ENCODE results near the gene CACNB4. TPM values are rescaled to one million over a fixed set of nuclear protein-coding genes. Genes with fewer than 3 reads are reported as not detected.

The CACNB4 gene
- total RNA-seq, 4 donors from 2014 or later, result 0.20 to 1.6 (median 0.90) TPM

DNA sequence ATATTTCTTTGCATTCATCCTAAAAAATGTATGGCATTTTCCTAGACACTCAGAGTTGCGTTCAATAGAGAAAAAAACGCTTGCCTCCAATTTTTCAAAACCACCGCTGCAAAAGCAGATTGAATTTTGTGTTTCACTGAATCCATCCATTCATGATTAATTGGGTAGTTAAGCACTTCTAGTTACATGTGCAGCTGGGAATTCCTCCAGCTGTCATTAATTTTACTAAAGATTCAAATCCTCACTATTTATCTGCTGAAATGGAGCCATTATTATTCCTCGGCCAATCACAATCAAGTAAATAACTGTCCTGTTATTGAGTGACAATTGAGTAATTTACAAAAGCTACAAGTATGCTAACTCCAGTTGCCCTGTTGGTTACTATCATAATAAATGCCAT, 194.8 kb downstream of the CACNB4 start:
- DNase-seq, result no peak
- H3K27me3 ChIP-seq, result no peaks in the 10 kb centered on the region
- H3K4me3 ChIP-seq, result no peak overlapping the region
- H3K9me3 ChIP-seq, result no peaks in the 10 kb centered on the region
- no peaks in the 10 kb centered on the region for H3K36me3 ChIP-seq
- TF ChIP-seq POLR2AphosphoS5 (IDR thresholded peaks at IDR 0.05) (no peak), EP300 (IDR thresholded peaks at IDR 0.05; ENCODE audit: low read depth) (no peak), POLR2A (IDR thresholded peaks at IDR 0.05) (no peak)
- TF ChIP-seq, protein P1, sequence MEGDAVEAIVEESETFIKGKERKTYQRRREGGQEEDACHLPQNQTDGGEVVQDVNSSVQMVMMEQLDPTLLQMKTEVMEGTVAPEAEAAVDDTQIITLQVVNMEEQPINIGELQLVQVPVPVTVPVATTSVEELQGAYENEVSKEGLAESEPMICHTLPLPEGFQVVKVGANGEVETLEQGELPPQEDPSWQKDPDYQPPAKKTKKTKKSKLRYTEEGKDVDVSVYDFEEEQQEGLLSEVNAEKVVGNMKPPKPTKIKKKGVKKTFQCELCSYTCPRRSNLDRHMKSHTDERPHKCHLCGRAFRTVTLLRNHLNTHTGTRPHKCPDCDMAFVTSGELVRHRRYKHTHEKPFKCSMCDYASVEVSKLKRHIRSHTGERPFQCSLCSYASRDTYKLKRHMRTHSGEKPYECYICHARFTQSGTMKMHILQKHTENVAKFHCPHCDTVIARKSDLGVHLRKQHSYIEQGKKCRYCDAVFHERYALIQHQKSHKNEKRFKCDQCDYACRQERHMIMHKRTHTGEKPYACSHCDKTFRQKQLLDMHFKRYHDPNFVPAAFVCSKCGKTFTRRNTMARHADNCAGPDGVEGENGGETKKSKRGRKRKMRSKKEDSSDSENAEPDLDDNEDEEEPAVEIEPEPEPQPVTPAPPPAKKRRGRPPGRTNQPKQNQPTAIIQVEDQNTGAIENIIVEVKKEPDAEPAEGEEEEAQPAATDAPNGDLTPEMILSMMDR (IDR thresholded peaks at IDR 0.05), result no peak
- intact Hi-C loops (cut with DNase I; ENCODE audit: low total_unique reads), result no loop called here
- H3K4me1 ChIP-seq, result no peaks in the 10 kb centered on the region
- no peak overlapping the region for H3K27ac ChIP-seq
- in situ Hi-C loops (cut with MboI; ENCODE audit: low pct_ligation_motif_present in 1 of 4, low pct_unique_long_range_greater_than_20kb in 1 of 4, low sequenced_read_pairs in 3 of 4), result no loop called here
- 69 to 78% methylated on average over 4 of the region's 4 CpGs for WGBS, 2 donors (ENCODE audit: low coverage in 1 of 2)

DNA sequence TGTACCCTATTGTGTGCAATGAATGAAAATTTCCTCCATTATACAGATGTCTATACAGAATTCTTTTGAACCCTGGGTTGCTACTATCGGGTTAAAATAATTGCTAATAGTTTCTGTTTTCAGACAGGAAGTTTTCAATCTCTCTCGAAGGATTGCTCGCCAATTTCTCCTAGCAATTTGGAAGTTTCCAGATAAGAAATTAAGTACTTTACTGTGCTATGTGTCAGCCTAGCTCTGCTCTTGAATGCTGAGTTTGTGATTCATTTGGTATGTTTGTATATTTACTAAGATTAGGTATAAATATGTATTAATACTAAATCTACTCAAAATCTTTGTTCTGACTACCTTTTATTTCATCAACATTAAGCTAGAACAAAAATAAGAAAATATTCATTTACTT, 196.0 kb downstream of the CACNB4 start:
- Histone ChIP-seq H3K4me1 (no peaks in the 10 kb centered on the region), H3K4me3 (no peak overlapping the region), H3K9me3 (no peaks in the 10 kb centered on the region), H3K27me3 (no peaks in the 10 kb centered on the region), H3K27ac (no peak overlapping the region), H3K36me3 (no peaks in the 10 kb centered on the region)
- in situ Hi-C loops (cut with MboI; ENCODE audit: low pct_ligation_motif_present in 1 of 4, low pct_unique_long_range_greater_than_20kb in 1 of 4, low sequenced_read_pairs in 3 of 4) (no loop called here), intact Hi-C loops (cut with DNase I; ENCODE audit: low total_unique reads) (no loop called here)
- DNase-seq, result no peak
- WGBS, 2 donors (ENCODE audit: low coverage in 1 of 2), result 56 to 82% methylated on average over 3 of the region's 3 CpGs
- TF ChIP-seq POLR2AphosphoS5 (IDR thresholded peaks at IDR 0.05), result no peak
- TF ChIP-seq, protein P1 (IDR thresholded peaks at IDR 0.05), result no peak
- no peak for TF ChIP-seq POLR2A (IDR thresholded peaks at IDR 0.05)
- no peak for TF ChIP-seq EP300 (IDR thresholded peaks at IDR 0.05; ENCODE audit: low read depth)

DNA sequence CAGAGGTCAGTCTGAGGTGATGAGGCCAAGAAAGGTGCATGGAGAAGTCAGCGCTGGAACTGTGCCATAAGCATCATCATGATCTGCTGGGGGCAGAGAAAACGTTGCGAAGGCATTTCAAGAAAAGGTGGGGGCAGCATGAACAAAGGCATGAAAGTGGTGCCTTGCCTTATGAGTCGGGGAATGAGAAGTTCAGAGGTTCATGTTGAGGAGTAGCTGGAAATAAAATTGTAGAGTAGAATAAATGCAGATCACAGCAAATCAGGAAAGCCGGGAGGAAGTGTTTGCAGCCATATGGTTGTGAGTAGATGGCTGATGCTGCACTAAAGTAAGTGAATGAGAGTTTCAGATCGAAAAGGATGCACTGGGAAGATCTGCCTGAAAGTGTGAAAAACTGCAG, 198.5 kb downstream of the CACNB4 start:
- Histone ChIP-seq H3K4me3 (no peak overlapping the region), H3K36me3 (no peaks in the 10 kb centered on the region), H3K27me3 (no peaks in the 10 kb centered on the region), H3K27ac (no peak overlapping the region), H3K9me3 (no peaks in the 10 kb centered on the region), H3K4me1 (no peaks in the 10 kb centered on the region)
- no peak for DNase-seq
- intact Hi-C loops (cut with DNase I; ENCODE audit: low total_unique reads) (no loop called here), in situ Hi-C loops (cut with MboI; ENCODE audit: low pct_ligation_motif_present in 1 of 4, low pct_unique_long_range_greater_than_20kb in 1 of 4, low sequenced_read_pairs in 3 of 4) (no loop called here)
- WGBS, 2 donors (ENCODE audit: low coverage in 1 of 2), result 69 to 83% methylated on average over 6 of the region's 6 CpGs
- no peak for TF ChIP-seq POLR2AphosphoS5 (IDR thresholded peaks at IDR 0.05)
- TF ChIP-seq, protein P1 (IDR thresholded peaks at IDR 0.05), result no peak
- no peak for TF ChIP-seq EP300 (IDR thresholded peaks at IDR 0.05; ENCODE audit: low read depth)
- no peak for TF ChIP-seq POLR2A (IDR thresholded peaks at IDR 0.05)

DNA sequence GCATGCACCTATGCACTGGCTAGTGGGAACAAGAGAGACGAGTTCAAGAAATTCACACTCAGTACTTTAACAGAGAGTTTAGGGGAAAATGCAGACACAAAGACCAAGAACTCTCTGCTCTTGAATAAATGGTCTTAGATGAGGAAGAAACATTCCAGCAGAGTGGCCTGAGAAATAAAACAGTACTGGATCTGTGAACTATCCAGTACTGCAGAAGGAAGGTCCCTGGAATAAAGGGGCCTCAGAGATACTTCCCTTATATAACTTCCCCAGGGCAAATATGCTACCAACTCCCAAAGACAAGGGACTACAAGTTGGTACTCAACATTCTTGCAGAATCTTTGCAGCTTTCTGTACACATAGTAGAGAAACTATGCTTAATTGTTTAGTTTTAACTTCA, 199.7 kb downstream of the CACNB4 start:
- intact Hi-C loops (cut with DNase I; ENCODE audit: low total_unique reads), result no loop called here
- in situ Hi-C loops (cut with MboI; ENCODE audit: low pct_ligation_motif_present in 1 of 4, low pct_unique_long_range_greater_than_20kb in 1 of 4, low sequenced_read_pairs in 3 of 4), result no loop called here
- 87% methylated on average over 1 of the region's 1 CpG; no CpG with 5 or more reads in 1 of the 2 donors for WGBS, 2 donors (ENCODE audit: low coverage in 1 of 2)

More for the DNA sequence above, 199.7 kb downstream of the CACNB4 start:
- no peaks in the 10 kb centered on the region for H3K27me3 ChIP-seq
- no peaks in the 10 kb centered on the region for H3K36me3 ChIP-seq
- H3K27ac ChIP-seq, result no peak overlapping the region
- no peak for DNase-seq
- no peaks in the 10 kb centered on the region for H3K4me1 ChIP-seq
- no peaks in the 10 kb centered on the region for H3K9me3 ChIP-seq
- TF ChIP-seq, protein P1 (IDR thresholded peaks at IDR 0.05), result no peak
- no peak for TF ChIP-seq EP300 (IDR thresholded peaks at IDR 0.05; ENCODE audit: low read depth)
- no peak for TF ChIP-seq POLR2AphosphoS5 (IDR thresholded peaks at IDR 0.05)
- no peak for TF ChIP-seq POLR2A (IDR thresholded peaks at IDR 0.05)
- H3K4me3 ChIP-seq, result no peak overlapping the region
